Caco-2 (cell line): ENCODE results near the gene RALGAPB. TPM values are rescaled to one million over a fixed set of nuclear protein-coding genes. Genes with fewer than 3 reads are reported as not detected.

Experiments used
- BruUV-seq: library from RNA; stranded (reverse); fragments of 400-500 nt; replicated peaks from 2 replicates; lab custom pipeline; 2021; lab: Mats Ljungman, UMichigan
- CTCF ChIA-PET: fragments of 300-600 bp; sonication (Branson Sonifier 250); formaldehyde crosslinking; loops from one replicate; lab custom pipeline; 2022; ENCODE audit warnings: antibody characterized with exemption; lab: Charles Lee
- POLR2A ChIA-PET: fragments of 300-600 bp; sonication (Branson Sonifier 250); formaldehyde crosslinking; loops from one replicate; lab custom pipeline; 2022; ENCODE audit warnings: antibody characterized with exemption; lab: Charles Lee
- DNase-seq, 2 experiments: peaks; one replicate each; pipeline versions ENCODE4 v3.0.0 to v3.0.0-alpha.2; 2020 to 2022
- H3K27me3 ChIP-seq: replicated peaks from 2 replicates; pipeline ENCODE4 v1.6.0; 2011; ENCODE audit warnings: low read length; ENCODE audit not compliant: control insufficient read depth, insufficient read depth
- H3K36me3 ChIP-seq: 2 replicates; pipeline ENCODE4 v1.5.1; 2011; ENCODE audit warnings: low read length; ENCODE audit not compliant: control insufficient read depth, insufficient read depth
- H3K4me1 ChIP-seq: fragments of 250-450 bp; sonication (Bioruptor Pico); 2 replicates; pipeline ENCODE4 v1.5.1; 2020; ENCODE audit warnings: mild to moderate bottlenecking
- H3K4me3 ChIP-seq: 2 replicates; pipeline ENCODE4 v1.5.1; 2011; ENCODE audit warnings: low read depth, mild to moderate bottlenecking, control low read depth, low read length
- H3K9me3 ChIP-seq: fragments of 250-450 bp; sonication (Bioruptor Pico); 2 replicates; pipeline ENCODE4 v1.5.1; 2020; ENCODE audit warnings: mild to moderate bottlenecking, moderate library complexity
- H3K27ac Mint-ChIP-seq: one replicate; pipeline ENCODE4 v1.8.0; 2022; ENCODE audit warnings: mixed read lengths; ENCODE audit not compliant: unreplicated experiment
- H3K27me3 Mint-ChIP-seq: one replicate; pipeline ENCODE4 v1.8.0; 2022; ENCODE audit warnings: mixed read lengths; ENCODE audit not compliant: insufficient read depth, unreplicated experiment
- H3K36me3 Mint-ChIP-seq: one replicate; pipeline ENCODE4 v1.8.0; 2022; ENCODE audit warnings: mild to moderate bottlenecking, mixed read lengths; ENCODE audit not compliant: insufficient read depth, unreplicated experiment
- H3K4me1 Mint-ChIP-seq: one replicate; pipeline ENCODE4 v1.8.0; 2022; ENCODE audit warnings: low read depth, mixed read lengths; ENCODE audit not compliant: unreplicated experiment
- H3K4me3 Mint-ChIP-seq: one replicate; pipeline ENCODE4 v1.8.0; 2022; ENCODE audit warnings: mild to moderate bottlenecking, moderate library complexity, mixed read lengths; ENCODE audit not compliant: unreplicated experiment
- H3K9me3 Mint-ChIP-seq: one replicate; pipeline ENCODE4 v1.8.0; 2022; ENCODE audit warnings: mixed read lengths; ENCODE audit not compliant: unreplicated experiment
- intact Hi-C: fragments of 100-400 bp; cut with micrococcal nuclease; formaldehyde crosslinking; loops from one replicate; pipeline ENCODE4 v1.10.0; 2022; ENCODE audit not compliant: unreplicated experiment
- total RNA-seq: library from RNA; stranded (reverse); gene quantifications from 2 replicates; pipeline ENCODE4 v1.2.3, GENCODE V29; 2022
- TF ChIP-seq, protein P1 (sequence below), 2 experiments: fragments of 200-600 bp in 1 of 2; IDR thresholded peaks; 1 replicate in 1 of 2; 2 replicates in 1 of 2; pipeline versions ENCODE4 v1.5.1 to v1.8.0; 2011 to 2022; ENCODE audit warnings: antibody characterized with exemption in 1 of 2, control low read depth in 1 of 2, inconsistent platforms in 1 of 2, low read depth in 1 of 2, low read length in 1 of 2, mild to moderate bottlenecking in 1 of 2, moderate library complexity in 1 of 2; ENCODE audit not compliant: insufficient read depth in 1 of 2, severe bottlenecking in 1 of 2, unreplicated experiment in 1 of 2

RALGAPB gene
- total RNA-seq, 1 experiment from 2014 or later, result 69.1 TPM

- Mint-ChIP-seq H3K4me1 (peaks cover 6% of the 10 kb centered on the region), H3K27me3 (peaks cover 17% of the 10 kb centered on the region), H3K4me3 (no peak overlapping the region), H3K27ac (no peak overlapping the region), H3K36me3 (no peaks in the 10 kb centered on the region), H3K9me3 (no peaks in the 10 kb centered on the region)
- TF ChIP-seq, protein P1, sequence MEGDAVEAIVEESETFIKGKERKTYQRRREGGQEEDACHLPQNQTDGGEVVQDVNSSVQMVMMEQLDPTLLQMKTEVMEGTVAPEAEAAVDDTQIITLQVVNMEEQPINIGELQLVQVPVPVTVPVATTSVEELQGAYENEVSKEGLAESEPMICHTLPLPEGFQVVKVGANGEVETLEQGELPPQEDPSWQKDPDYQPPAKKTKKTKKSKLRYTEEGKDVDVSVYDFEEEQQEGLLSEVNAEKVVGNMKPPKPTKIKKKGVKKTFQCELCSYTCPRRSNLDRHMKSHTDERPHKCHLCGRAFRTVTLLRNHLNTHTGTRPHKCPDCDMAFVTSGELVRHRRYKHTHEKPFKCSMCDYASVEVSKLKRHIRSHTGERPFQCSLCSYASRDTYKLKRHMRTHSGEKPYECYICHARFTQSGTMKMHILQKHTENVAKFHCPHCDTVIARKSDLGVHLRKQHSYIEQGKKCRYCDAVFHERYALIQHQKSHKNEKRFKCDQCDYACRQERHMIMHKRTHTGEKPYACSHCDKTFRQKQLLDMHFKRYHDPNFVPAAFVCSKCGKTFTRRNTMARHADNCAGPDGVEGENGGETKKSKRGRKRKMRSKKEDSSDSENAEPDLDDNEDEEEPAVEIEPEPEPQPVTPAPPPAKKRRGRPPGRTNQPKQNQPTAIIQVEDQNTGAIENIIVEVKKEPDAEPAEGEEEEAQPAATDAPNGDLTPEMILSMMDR (IDR thresholded peaks at IDR 0.05; ENCODE audit: insufficient read depth in 1 of 2, low read depth in 1 of 2, low read length in 1 of 2, severe bottlenecking in 1 of 2, unreplicated experiment in 1 of 2), result no peak
- DNase-seq, result no peak
- ChIA-PET POLR2A (no interaction called here), CTCF (interaction anchor here (0.9 kb wide), 1 partner anchor 101 kb away, joined by 4 read pairs; no protein-coding TSS in a partner anchor)
- Histone ChIP-seq H3K4me1 (peaks cover 5% of the 10 kb centered on the region; the same call in 1 of the 2 replicates), H3K27me3 (peaks cover 3% of the 10 kb centered on the region; the same call in 1 of the 2 replicates), H3K36me3 (no peaks in the 10 kb centered on the region), H3K9me3 (no peaks in the 10 kb centered on the region), H3K4me3 (no peak overlapping the region)
- intact Hi-C loops, result no loop called here
- no TSS peak for BruUV-seq
Measured at GRCh38 chr20:38617830-38618196, 145.2 kb downstream of the RALGAPB start.

GRCh38 chr20:38620441-38620840 is 147.8 kb downstream of the RALGAPB start:
- Histone ChIP-seq H3K4me3 (no peak overlapping the region), H3K27me3 (peaks cover 3% of the 10 kb centered on the region; the same call in 1 of the 2 replicates), H3K36me3 (no peaks in the 10 kb centered on the region), H3K4me1 (peaks cover 5% of the 10 kb centered on the region; the same call in 1 of the 2 replicates), H3K9me3 (no peaks in the 10 kb centered on the region)
- peaks cover 17% of the 10 kb centered on the region for H3K27me3 Mint-ChIP-seq
- no peak overlapping the region for H3K27ac Mint-ChIP-seq
- no peaks in the 10 kb centered on the region for H3K36me3 Mint-ChIP-seq
- DNase-seq, result no peak
- no peak overlapping the region for H3K4me3 Mint-ChIP-seq
- ChIA-PET CTCF (no interaction called here), POLR2A (no interaction called here)
- peaks cover 9% of the 10 kb centered on the region for H3K9me3 Mint-ChIP-seq
- TF ChIP-seq, protein P1 (IDR thresholded peaks at IDR 0.05; ENCODE audit: insufficient read depth in 1 of 2, low read depth in 1 of 2, low read length in 1 of 2, severe bottlenecking in 1 of 2, unreplicated experiment in 1 of 2), result no peak
- intact Hi-C loops, result no loop called here
- no TSS peak for BruUV-seq
- no peaks in the 10 kb centered on the region for H3K4me1 Mint-ChIP-seq

DNA sequence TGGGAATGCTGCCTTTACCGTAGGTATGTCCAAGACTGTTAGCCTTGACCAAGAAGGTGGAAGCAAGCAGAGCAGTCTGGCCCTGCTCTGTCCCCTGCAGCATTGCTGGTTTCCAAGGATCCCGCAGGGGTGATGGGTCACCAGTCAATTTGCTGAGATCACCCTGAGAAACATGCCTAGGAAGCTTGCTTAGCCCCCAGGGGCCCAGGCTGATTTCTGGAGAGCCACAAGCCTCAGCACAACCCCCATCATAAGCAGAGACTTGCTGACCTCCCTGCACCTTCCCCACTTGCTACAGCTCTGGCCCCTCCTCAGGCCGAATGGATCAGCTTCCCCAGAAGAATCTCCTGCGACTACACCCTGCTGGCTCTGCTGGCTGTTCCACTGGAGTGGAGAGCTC is 150.4 kb downstream of the RALGAPB start:
- Mint-ChIP-seq H3K4me3 (no peak overlapping the region), H3K27ac (no peak overlapping the region), H3K27me3 (peaks cover 13% of the 10 kb centered on the region), H3K4me1 (no peaks in the 10 kb centered on the region), H3K9me3 (peaks cover 9% of the 10 kb centered on the region), H3K36me3 (no peaks in the 10 kb centered on the region)
- no peaks in the 10 kb centered on the region for H3K36me3 ChIP-seq
- H3K27me3 ChIP-seq, result peaks cover 3% of the 10 kb centered on the region; the same call in 1 of the 2 replicates
- intact Hi-C loops, result no loop called here
- no peaks in the 10 kb centered on the region for H3K9me3 ChIP-seq
- POLR2A ChIA-PET, result no interaction called here
- H3K4me1 ChIP-seq, result no peaks in the 10 kb centered on the region
- TF ChIP-seq, protein P1 (IDR thresholded peaks at IDR 0.05; ENCODE audit: insufficient read depth in 1 of 2, low read depth in 1 of 2, low read length in 1 of 2, severe bottlenecking in 1 of 2, unreplicated experiment in 1 of 2), result no peak
- BruUV-seq, result no TSS peak
- CTCF ChIA-PET, result no interaction called here
- DNase-seq, result no peak
- no peak overlapping the region for H3K4me3 ChIP-seq
